IMR-90 (cell line): ENCODE results near the gene STX8. TPM values are rescaled to one million over a fixed set of nuclear protein-coding genes. Genes with fewer than 3 reads are reported as not detected.

Experiments
- ATAC-seq: fragments of 200-7000 bp; cut with Tn5 transposase; 2 replicates; pipeline ENCODE4 v1.9.1; 2020; ENCODE audit warnings: low read depth, mild to moderate bottlenecking, moderate library complexity
- BruUV-seq: library from RNA; stranded (reverse); fragments of 400-500 nt; replicated peaks from 2 replicates; lab custom pipeline; 2021; lab: Mats Ljungman, UMichigan
- CTCF ChIA-PET: fragments of 300-600 bp; formaldehyde crosslinking; extraction: SDS; loops from one replicate; lab custom pipeline; 2021; ENCODE audit warnings: antibody characterized with exemption; lab: Yijun Ruan, JAX
- POLR2A ChIA-PET: fragments of 300-600 bp; sonication (Branson Sonifier 250); formaldehyde crosslinking; loops from one replicate; lab custom pipeline; 2022; ENCODE audit warnings: antibody characterized with exemption; ENCODE audit not compliant: unreplicated experiment; lab: Charles Lee
- DNase-seq: peaks from one replicate; pipeline ENCODE4 v3.0.0; 2013
- H2AFZ ChIP-seq: replicated peaks from 2 replicates; pipeline ENCODE3; 2013; ENCODE audit warnings: low read length, mild to moderate bottlenecking; ENCODE audit not compliant: poor library complexity
- H2AK5ac ChIP-seq: 2 replicates; pipeline ENCODE4 v1.6.1; 2013; ENCODE audit warnings: low read depth, low read length, inconsistent platforms
- H2AK9ac ChIP-seq: replicated peaks from 2 replicates; pipeline ENCODE3; 2013; ENCODE audit warnings: mild to moderate bottlenecking, low read depth, low read length, moderate library complexity; ENCODE audit not compliant: poor library complexity
- H2BK120ac ChIP-seq: 2 replicates; pipeline ENCODE4 v1.6.1; 2013; ENCODE audit warnings: low read depth, low read length, inconsistent platforms
- H2BK15ac ChIP-seq: 3 replicates; pipeline ENCODE4 v1.6.1; 2013; ENCODE audit warnings: low read depth, low read length, inconsistent platforms
- H2BK20ac ChIP-seq: 2 replicates; pipeline ENCODE4 v1.6.1; 2013; ENCODE audit warnings: low read depth, mild to moderate bottlenecking, inconsistent platforms, low read length, moderate library complexity
- H2BK5ac ChIP-seq: 2 replicates; pipeline ENCODE4 v1.6.1; 2013; ENCODE audit warnings: mild to moderate bottlenecking, low read depth, low read length, inconsistent platforms; ENCODE audit not compliant: poor library complexity, severe bottlenecking
- H3K14ac ChIP-seq: replicated peaks from 2 replicates; pipeline ENCODE4 v1.6.1; 2013; ENCODE audit warnings: low read depth, low read length, inconsistent platforms
- H3K18ac ChIP-seq: 2 replicates; pipeline ENCODE4 v1.6.1; 2013; ENCODE audit warnings: low read depth, low read length, control low read depth
- H3K23ac ChIP-seq: 2 replicates; pipeline ENCODE4 v1.6.1; 2013; ENCODE audit warnings: low read depth, low read length, inconsistent platforms
- H3K27ac ChIP-seq: 2 replicates; pipeline ENCODE4 v1.5.1; 2013; ENCODE audit warnings: mild to moderate bottlenecking, control low read depth, low read length; ENCODE audit not compliant: insufficient read depth
- H3K27me3 ChIP-seq: 2 replicates; pipeline ENCODE4 v1.6.1; 2013; ENCODE audit warnings: low read length; ENCODE audit not compliant: control insufficient read depth, insufficient read depth
- H3K36me3 ChIP-seq: 2 replicates; pipeline ENCODE4 v1.6.1; 2013; ENCODE audit warnings: low read length, mixed read lengths; ENCODE audit not compliant: control insufficient read depth, insufficient read depth
- H3K4ac ChIP-seq: 2 replicates; pipeline ENCODE4 v1.6.1; 2013; ENCODE audit warnings: low read depth, low read length, inconsistent platforms
- H3K4me1 ChIP-seq: 2 replicates; pipeline ENCODE4 v1.6.1; 2013; ENCODE audit warnings: low read length, mixed read lengths; ENCODE audit not compliant: control insufficient read depth, insufficient read depth
- H3K4me2 ChIP-seq: 2 replicates; pipeline ENCODE4 v1.6.1; 2013; ENCODE audit warnings: low read depth, mild to moderate bottlenecking, control low read depth, low read length, moderate library complexity
- H3K4me3 ChIP-seq: 2 replicates; pipeline ENCODE4 v1.5.1; 2013; ENCODE audit warnings: low read depth, mild to moderate bottlenecking, control low read depth, low read length, moderate library complexity; ENCODE audit not compliant: insufficient read depth
- H3K56ac ChIP-seq: 2 replicates; pipeline ENCODE4 v1.6.1; 2013; ENCODE audit warnings: low read length, inconsistent platforms; ENCODE audit not compliant: insufficient read depth; ENCODE audit errors: extremely low read depth
- H3K79me1 ChIP-seq, 2 experiments: 2 replicates each; pipeline ENCODE4 v1.6.1; 2013; ENCODE audit warnings: low read length in 2 of 2, inconsistent platforms in 1 of 2, low read depth in 1 of 2
- H3K9ac ChIP-seq: 2 replicates; pipeline ENCODE4 v1.6.1; 2013; ENCODE audit warnings: low read depth, low read length, control low read depth
- H3K9me1 ChIP-seq: 2 replicates; pipeline ENCODE4 v1.6.1; 2013; ENCODE audit warnings: low read length, inconsistent platforms; ENCODE audit not compliant: insufficient read depth
- H3K9me3 ChIP-seq: 2 replicates; pipeline ENCODE4 v1.6.1; 2013; ENCODE audit warnings: low read length; ENCODE audit not compliant: control insufficient read depth, insufficient read depth
- H4K20me1 ChIP-seq: 2 replicates; pipeline ENCODE4 v1.6.1; 2013; ENCODE audit warnings: low read length, inconsistent platforms; ENCODE audit not compliant: insufficient read depth
- H4K5ac ChIP-seq: 2 replicates; pipeline ENCODE4 v1.6.1; 2013; ENCODE audit warnings: mild to moderate bottlenecking, low read depth, low read length, control low read depth
- H4K8ac ChIP-seq, 2 experiments: 2 replicates each; pipeline ENCODE4 v1.6.1; 2013; ENCODE audit warnings: low read depth in 2 of 2, low read length in 2 of 2, control low read depth in 1 of 2, inconsistent platforms in 1 of 2
- H4K91ac ChIP-seq: 2 replicates; pipeline ENCODE4 v1.6.1; 2013; ENCODE audit warnings: low read depth, low read length, inconsistent platforms; ENCODE audit not compliant: insufficient read depth
- BHLHE40 ChIP-seq: fragments of 150-350 bp; IDR thresholded peaks from 2 replicates; pipeline ENCODE4 v1.6.1; 2016; ENCODE audit warnings: mild to moderate bottlenecking, low read depth, low read length
- CEBPB ChIP-seq: IDR thresholded peaks from 2 replicates; pipeline ENCODE4 v1.6.1; 2012; ENCODE audit warnings: low read depth, low read length, improper control_type of control experiment
- CHD1 ChIP-seq: IDR thresholded peaks from 2 replicates; pipeline ENCODE4 v1.6.1; 2012; ENCODE audit warnings: low read depth, low read length, improper control_type of control experiment
- CTCF ChIP-seq: conservative IDR thresholded peaks from 2 replicates; pipeline ENCODE4 v1.5.1; 2012; ENCODE audit warnings: mild to moderate bottlenecking, low read depth, low read length, improper control_type of control experiment
- ELK1 ChIP-seq: fragments of 150-350 bp; IDR thresholded peaks from 2 replicates; pipeline ENCODE4 v1.6.1; 2016; ENCODE audit warnings: low read depth, mild to moderate bottlenecking, low read length, moderate library complexity, borderline replicate concordance
- FOS ChIP-seq: fragments of 150-350 bp; IDR thresholded peaks from 2 replicates; pipeline ENCODE4 v1.6.1; 2016; ENCODE audit warnings: low read depth, low read length
- MAFK ChIP-seq: IDR thresholded peaks from 2 replicates; pipeline ENCODE4 v1.6.1; 2012; ENCODE audit warnings: low read depth, low read length, improper control_type of control experiment
- MAZ ChIP-seq: IDR thresholded peaks from 2 replicates; pipeline ENCODE4 v1.6.1; 2012; ENCODE audit warnings: low read depth, mild to moderate bottlenecking, low read length, improper control_type of control experiment, moderate library complexity, borderline replicate concordance
- NFE2L2 ChIP-seq: fragments of 150-350 bp; IDR thresholded peaks from 2 replicates; pipeline ENCODE4 v1.6.1; 2016; ENCODE audit warnings: low read depth, mild to moderate bottlenecking, low read length
- POLR2A ChIP-seq: IDR thresholded peaks from 2 replicates; pipeline ENCODE4 v1.6.1; 2012; ENCODE audit warnings: mild to moderate bottlenecking, low read depth, low read length
- RAD21 ChIP-seq: IDR thresholded peaks from 2 replicates; pipeline ENCODE4 v1.6.1; 2012; ENCODE audit warnings: low read length, improper control_type of control experiment
- RCOR1 ChIP-seq: IDR thresholded peaks from 2 replicates; pipeline ENCODE4 v1.6.1; 2012; ENCODE audit warnings: mild to moderate bottlenecking, low read length, improper control_type of control experiment; ENCODE audit not compliant: insufficient replicate concordance
- RFX5 ChIP-seq: IDR thresholded peaks from 2 replicates; pipeline ENCODE4 v1.8.0; 2012; ENCODE audit warnings: low read depth, mild to moderate bottlenecking, low read length, moderate library complexity
- SMC3 ChIP-seq: fragments of 150-350 bp; IDR thresholded peaks from 2 replicates; pipeline ENCODE4 v1.6.1; 2016; ENCODE audit warnings: low read depth, mild to moderate bottlenecking, antibody characterized with exemption, low read length, moderate library complexity
- USF2 ChIP-seq: fragments of 150-350 bp; IDR thresholded peaks from 2 replicates; pipeline ENCODE4 v1.6.1; 2017; ENCODE audit warnings: mild to moderate bottlenecking, antibody characterized with exemption, low read length, low read depth
- WGBS, 2 experiments: methylation state at CpG; one replicate each; pipeline versions ENCODE4 v1.1.5 to v1.1.7; 2013; ENCODE audit warnings: missing lambda C conversion rate in 2 of 2; ENCODE audit not compliant: insufficient read length in 1 of 2; ENCODE audit errors: extremely low coverage in 2 of 2; 5-methylcytosine and 5-hydroxymethylcytosine counted together
- dilution Hi-C: fragments of 300-500 bp; cut with HindIII; formaldehyde crosslinking; loops from one replicate; pipeline ENCODE4 v1.14.3; 2018; ENCODE audit warnings: low sequenced_read_pairs; ENCODE audit not compliant: unreplicated experiment
- in situ Hi-C: fragments of 300-500 bp; cut with MboI; formaldehyde crosslinking; loops from 3 replicates; pipeline ENCODE4 v1.14.3; 2019; ENCODE audit warnings: low sequenced_read_pairs, inconsistent platforms, mixed read lengths
- intact Hi-C: fragments of 100-400 bp; cut with micrococcal nuclease; formaldehyde crosslinking; loops from 2 replicates; pipeline ENCODE4 v1.10.0; 2022
- polyA plus RNA-seq, 3 experiments: library from polyadenylated mRNA; depleted of rRNA; stranded (reverse); fragments of >200 nt; gene quantifications; 2 replicates each; pipeline ENCODE4 v1.2.3, GENCODE V29; 2012; ENCODE audit warnings: low replicate concordance in 1 of 3
- total RNA-seq: library from RNA; depleted of rRNA; stranded (reverse); fragments of >200 nt; gene quantifications from 2 replicates; pipeline ENCODE4 v1.2.3, GENCODE V29; 2012

Gene STX8
- total and polyA plus RNA-seq, 2 of the 4 experiments (the other 2 are of a cell fraction) = 26.5 to 47.0 TPM

- POLR2A ChIA-PET = no interaction called here
- Histone ChIP-seq H3K18ac (no peak overlapping the region), H2AK9ac (no peak overlapping the region), H3K4me1 (peaks cover 8% of the 10 kb centered on the region; the same call in 1 of the 2 replicates), H2BK15ac (no peak overlapping the region), H3K9me1 (no peaks in the 10 kb centered on the region), H3K56ac (no peak overlapping the region), H4K91ac (no peak overlapping the region), H3K4ac (no peak overlapping the region), H3K23ac (no peak overlapping the region), H3K4me3 (no peak overlapping the region), H3K14ac (no peak overlapping the region), H3K36me3 (no peaks in the 10 kb centered on the region), H3K4me2 (no peak overlapping the region), H2AK5ac (no peak overlapping the region), H3K79me1 (no peaks in the 10 kb centered on the region), H3K27me3 (no peaks in the 10 kb centered on the region; the same call in 1 of the 2 replicates), H3K27ac (no peak overlapping the region), H3K9me3 (no peaks in the 10 kb centered on the region), H2BK5ac (no peak overlapping the region), H4K8ac (no peak overlapping the region), H3K9ac (no peak overlapping the region), H4K5ac (no peak overlapping the region), H4K20me1 (no peaks in the 10 kb centered on the region), H2AFZ (no peak overlapping the region), H2BK20ac (no peak overlapping the region), H2BK120ac (no peak overlapping the region)
- CTCF ChIA-PET = interaction anchor here (0.6 kb wide), 1 partner anchor 154 kb away, joined by 4 read pairs; no protein-coding TSS in a partner anchor
- 94% methylated on average over 9 of the region's 11 CpGs; no CpG with 5 or more reads in 1 of the 2 experiments for WGBS, 2 experiments
- TF ChIP-seq CTCF (no peak), BHLHE40 (no peak), FOS (no peak), POLR2A (no peak), RFX5 (no peak), CEBPB (no peak), USF2 (no peak), MAZ (no peak), ELK1 (no peak), NFE2L2 (no peak), MAFK (no peak), CHD1 (no peak), RAD21 (no peak), RCOR1 (no peak), SMC3 (no peak)
- dilution Hi-C loops = no loop called here
- intact Hi-C loops = no loop called here
- DNase-seq (no peak), ATAC-seq (no peak)
- no TSS peak for BruUV-seq
- in situ Hi-C loops = no loop called here
Measured at GRCh38 chr17:9230861-9231260, 344.8 kb downstream of the STX8 start.
